ENCODE data around the gene UBAP2L. TPM values are rescaled to one million over a fixed set of nuclear protein-coding genes. Genes with fewer than 3 reads are reported as not detected.

UBAP2L gene
- total and polyA plus RNA-seq, 9 of the 15 experiments (the other 6 are each of a cell fraction or from before 2014, with no cell fraction given) = 75.0 to 245 (median 119) TPM

DNA sequence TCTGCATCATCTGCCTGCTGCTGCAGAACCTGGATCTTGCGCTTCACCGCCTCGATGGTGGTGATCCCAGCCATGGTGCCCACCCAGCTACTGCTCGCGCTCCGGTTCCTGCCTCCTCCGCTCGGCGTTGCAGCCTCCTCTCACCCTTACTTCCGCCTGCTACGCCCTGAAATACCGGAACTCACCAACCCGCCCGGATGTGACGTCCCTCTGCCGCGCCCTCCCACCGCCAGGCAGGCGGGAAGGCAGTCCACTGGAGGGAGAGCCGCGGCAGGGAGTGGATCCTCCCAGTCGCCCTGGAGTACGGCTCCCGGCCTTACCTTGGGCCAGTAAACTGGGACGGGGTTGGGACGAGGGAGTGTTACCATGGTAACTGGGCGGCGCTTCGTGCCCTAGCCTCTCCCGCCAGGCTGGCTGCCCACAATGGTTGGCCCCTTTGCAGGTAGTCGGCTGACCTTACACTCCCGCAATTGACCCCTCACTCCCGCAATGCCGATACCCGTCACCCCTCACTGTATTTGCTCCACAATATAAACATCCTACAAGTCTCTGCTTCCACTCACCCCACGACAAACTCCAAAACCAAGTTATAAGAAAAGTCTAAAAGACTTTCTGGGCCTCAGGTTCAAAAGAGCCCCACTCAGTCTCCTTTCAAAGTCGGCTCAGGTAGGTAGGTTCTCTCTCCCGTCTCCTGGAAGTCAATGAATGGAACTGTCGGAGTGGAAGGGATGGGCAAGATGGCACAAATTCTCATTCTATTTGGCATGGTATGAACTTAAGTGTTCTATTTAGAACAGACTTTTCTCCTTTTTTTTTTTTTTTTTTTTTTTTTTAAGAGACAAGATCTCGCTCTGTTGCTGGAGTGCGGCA lies 37.5 kb upstream of the UBAP2L start (continued):
- 0 out of 2 replicates have a peak, but pooled peaks have one; percentile 9 for TF ChIP-seq SMARCE1 (IDR thresholded peaks at IDR 0.05)
- TF ChIP-seq ID3 (CRISPR knock-in tag; IDR thresholded peaks at IDR 0.05) = no peak
- TF ChIP-seq ID3 (tag; IDR thresholded peaks at IDR 0.05) = peak; percentile 72; the same call in 1 of the 2 replicates
- TF ChIP-seq ATF7 (IDR thresholded peaks at IDR 0.05) = peak; percentile 79
- TF ChIP-seq RBM34 (IDR thresholded peaks at IDR 0.05; ENCODE audit: borderline replicate concordance, insufficient read depth, low read length) = no peak
- TF ChIP-seq TBP (optimal IDR thresholded peaks at IDR 0.05; ENCODE audit: low read depth, low read length) = peak; percentile 82
- TF ChIP-seq BHLHE40 (IDR thresholded peaks at IDR 0.05; ENCODE audit: low read length) = peak; percentile 8; the same call in 1 of the 2 replicates
- TF ChIP-seq PURB (CRISPR knock-in tag; IDR thresholded peaks at IDR 0.05; ENCODE audit: low read depth) = no peak
- TF ChIP-seq MLLT1 (IDR thresholded peaks at IDR 0.05) = no peak
- no peak for TF ChIP-seq ZNF696 (CRISPR knock-in tag; conservative IDR thresholded peaks at IDR 0.05)
- TF ChIP-seq, protein P1, sequence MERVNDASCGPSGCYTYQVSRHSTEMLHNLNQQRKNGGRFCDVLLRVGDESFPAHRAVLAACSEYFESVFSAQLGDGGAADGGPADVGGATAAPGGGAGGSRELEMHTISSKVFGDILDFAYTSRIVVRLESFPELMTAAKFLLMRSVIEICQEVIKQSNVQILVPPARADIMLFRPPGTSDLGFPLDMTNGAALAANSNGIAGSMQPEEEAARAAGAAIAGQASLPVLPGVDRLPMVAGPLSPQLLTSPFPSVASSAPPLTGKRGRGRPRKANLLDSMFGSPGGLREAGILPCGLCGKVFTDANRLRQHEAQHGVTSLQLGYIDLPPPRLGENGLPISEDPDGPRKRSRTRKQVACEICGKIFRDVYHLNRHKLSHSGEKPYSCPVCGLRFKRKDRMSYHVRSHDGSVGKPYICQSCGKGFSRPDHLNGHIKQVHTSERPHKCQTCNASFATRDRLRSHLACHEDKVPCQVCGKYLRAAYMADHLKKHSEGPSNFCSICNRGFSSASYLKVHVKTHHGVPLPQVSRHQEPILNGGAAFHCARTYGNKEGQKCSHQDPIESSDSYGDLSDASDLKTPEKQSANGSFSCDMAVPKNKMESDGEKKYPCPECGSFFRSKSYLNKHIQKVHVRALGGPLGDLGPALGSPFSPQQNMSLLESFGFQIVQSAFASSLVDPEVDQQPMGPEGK (CRISPR knock-in tag; IDR thresholded peaks at IDR 0.05; ENCODE audit: borderline replicate concordance) = no peak
- TF ChIP-seq ZBTB33 (CRISPR knock-in tag; IDR thresholded peaks at IDR 0.05) = peak; percentile 70; the same call in 1 of the 2 replicates
- no peak for TF ChIP-seq EWSR1 (IDR thresholded peaks at IDR 0.05; ENCODE audit: borderline replicate concordance, low read depth, partially characterized antibody)
- no peak for TF ChIP-seq RBM25 (IDR thresholded peaks at IDR 0.05; ENCODE audit: low read depth, low read length, severe bottlenecking)
- TF ChIP-seq SIN3B (IDR thresholded peaks at IDR 0.05; ENCODE audit: low read depth) = peak; percentile 78
- TF ChIP-seq HCFC1 (IDR thresholded peaks at IDR 0.05; ENCODE audit: low read depth, low read length) = peak; percentile 73
- peak; percentile 51 to 53; a peak in 1 of 4 replicates for TF ChIP-seq UBTF (IDR thresholded peaks at IDR 0.05; ENCODE audit: borderline replicate concordance in 1 of 2, low read depth in 2 of 2, low read length in 2 of 2)
- peak; percentile 80; the same call in 1 of the 2 replicates for TF ChIP-seq HDAC2 (IDR thresholded peaks at IDR 0.05)
